Hepatocyte (in vitro differentiated cells): ENCODE results near the gene PLA2G12B. TPM values are rescaled to one million over a fixed set of nuclear protein-coding genes. Genes with fewer than 3 reads are reported as not detected.

Experiments used
- DNase-seq: peaks from one replicate; pipeline ENCODE4 v3.0.0-alpha.2; 2016; ENCODE audit warnings: low spot score
- H2AFZ ChIP-seq: fragments of 200-600 bp; sonication (generic); 2 replicates; pipeline ENCODE4 v1.6.0; 2016; ENCODE audit warnings: antibody characterized with exemption, mild to moderate bottlenecking
- H3K27ac ChIP-seq: fragments of 200-600 bp; sonication (generic); 2 replicates; pipeline ENCODE4 v1.5.1; 2016; ENCODE audit warnings: mild to moderate bottlenecking
- H3K27me3 ChIP-seq: fragments of 200-600 bp; sonication (generic); 2 replicates; pipeline ENCODE4 v1.6.1; 2016
- H3K36me3 ChIP-seq: fragments of 200-600 bp; sonication (generic); replicated peaks from 2 replicates; pipeline ENCODE4 v1.5.1; 2016; ENCODE audit warnings: low read depth; ENCODE audit not compliant: insufficient read depth
- H3K4me1 ChIP-seq: fragments of 200-600 bp; sonication (generic); 2 replicates; pipeline ENCODE4 v1.5.1; 2016; ENCODE audit warnings: mild to moderate bottlenecking, moderate library complexity; ENCODE audit not compliant: insufficient read depth
- H3K4me2 ChIP-seq: fragments of 200-600 bp; sonication (generic); 2 replicates; pipeline ENCODE4 v1.6.0; 2016
- H3K4me3 ChIP-seq: fragments of 200-600 bp; sonication (generic); 2 replicates; pipeline ENCODE4 v1.5.1; 2016; ENCODE audit warnings: mild to moderate bottlenecking
- H3K79me2 ChIP-seq: fragments of 200-600 bp; sonication (generic); 2 replicates; pipeline ENCODE4 v1.6.0; 2017; ENCODE audit warnings: mild to moderate bottlenecking
- H3K9me2 ChIP-seq: fragments of 200-600 bp; sonication (generic); replicated peaks from 2 replicates; pipeline ENCODE4 v1.6.0; 2017; ENCODE audit warnings: mild to moderate bottlenecking; ENCODE audit not compliant: insufficient read depth
- H3K9me3 ChIP-seq: fragments of 200-600 bp; sonication (generic); 2 replicates; pipeline ENCODE4 v1.5.1; 2016; ENCODE audit warnings: low read depth, mild to moderate bottlenecking
- H4K20me1 ChIP-seq: fragments of 200-600 bp; sonication (generic); 2 replicates; pipeline ENCODE4 v1.6.0; 2016; ENCODE audit warnings: mild to moderate bottlenecking; ENCODE audit not compliant: insufficient read depth, poor library complexity, severe bottlenecking
- CTCF ChIP-seq: fragments of 200-600 bp; sonication (generic); IDR thresholded peaks from 2 replicates; pipeline ENCODE4 v1.5.1; 2016; ENCODE audit warnings: antibody characterized with exemption, mild to moderate bottlenecking; ENCODE audit not compliant: poor library complexity
- EZH2 ChIP-seq: fragments of 200-600 bp; sonication (generic); IDR thresholded peaks from 2 replicates; pipeline ENCODE4 v1.6.1; 2016; ENCODE audit warnings: antibody characterized with exemption, mild to moderate bottlenecking, borderline replicate concordance
- EZH2phosphoT487 ChIP-seq: fragments of 200-600 bp; sonication (generic); IDR thresholded peaks from one replicate; pipeline ENCODE4 v1.6.1; 2018; ENCODE audit warnings: antibody characterized with exemption, mild to moderate bottlenecking, low read depth, moderate library complexity; ENCODE audit not compliant: unreplicated experiment, severe bottlenecking
- WGBS: methylation state at CpG from one replicate; pipeline ENCODE4 v1.1.6; 2016; ENCODE audit warnings: low lambda C conversion rate; ENCODE audit errors: missing lambda C conversion rate; 5-methylcytosine and 5-hydroxymethylcytosine counted together
- polyA plus RNA-seq: library from polyadenylated mRNA; unstranded; fragments of >200 nt; fragmentation: Nextera tagmentation; extraction: Ambion mirVana; gene quantifications from 2 replicates; pipeline ENCODE4 v1.2.1, GENCODE V29; 2016
- total RNA-seq: library from RNA; depleted of rRNA; stranded (reverse); fragments of >200 nt; gene quantifications from 2 replicates; pipeline ENCODE4 v1.2.3, GENCODE V29; 2014

Gene PLA2G12B
- total and polyA plus RNA-seq, 2 experiments from 2014 or later, result 21.1 to 39.9 TPM

GRCh38 chr10:72928798-72929197 lies 25.8 kb downstream of the PLA2G12B start:
- no peaks in the 10 kb centered on the region for H3K9me2 ChIP-seq
- H3K4me2 ChIP-seq, result no peak overlapping the region
- no peaks in the 10 kb centered on the region for H4K20me1 ChIP-seq
- no peaks in the 10 kb centered on the region for H3K36me3 ChIP-seq
- no peak overlapping the region for H2AFZ ChIP-seq
- no peak overlapping the region for H3K27ac ChIP-seq
- DNase-seq, result no peak
- no peak overlapping the region for H3K4me3 ChIP-seq
- TF ChIP-seq EZH2phosphoT487, result no peak
- no peak for TF ChIP-seq CTCF
- TF ChIP-seq EZH2, result no peak
- H3K27me3 ChIP-seq, result no peaks in the 10 kb centered on the region
- WGBS, result 93% methylated on average over 5 of the region's 5 CpGs
- no peaks in the 10 kb centered on the region for H3K4me1 ChIP-seq
- no peaks in the 10 kb centered on the region for H3K79me2 ChIP-seq
- H3K9me3 ChIP-seq, result no peaks in the 10 kb centered on the region

- Histone ChIP-seq H3K4me2 (no peak overlapping the region), H2AFZ (no peak overlapping the region), H3K79me2 (no peaks in the 10 kb centered on the region), H3K27me3 (no peaks in the 10 kb centered on the region), H3K36me3 (no peaks in the 10 kb centered on the region), H3K9me2 (no peaks in the 10 kb centered on the region), H3K9me3 (no peaks in the 10 kb centered on the region), H3K4me3 (no peak overlapping the region), H4K20me1 (no peaks in the 10 kb centered on the region), H3K4me1 (no peaks in the 10 kb centered on the region), H3K27ac (no peak overlapping the region)
- no peak for TF ChIP-seq CTCF
- TF ChIP-seq EZH2, result no peak
- no peak for TF ChIP-seq EZH2phosphoT487
- DNase-seq, result no peak
- 81% methylated on average over 5 of the region's 5 CpGs for WGBS
Observed at GRCh38 chr10:72927485-72927884, 27.1 kb downstream of the PLA2G12B start.

- no peaks in the 10 kb centered on the region for H3K9me3 ChIP-seq
Observed at GRCh38 chr10:72925951-72926465, 28.6 kb downstream of the PLA2G12B start.

More at GRCh38 chr10:72925951-72926465, 28.6 kb downstream of the PLA2G12B start:
- no peak for DNase-seq
- no peaks in the 10 kb centered on the region for H3K9me2 ChIP-seq
- H3K4me2 ChIP-seq, result no peak overlapping the region
- no peaks in the 10 kb centered on the region for H4K20me1 ChIP-seq
- no peak overlapping the region for H3K27ac ChIP-seq
- H3K27me3 ChIP-seq, result no peaks in the 10 kb centered on the region
- H3K4me1 ChIP-seq, result no peaks in the 10 kb centered on the region
- H3K4me3 ChIP-seq, result no peak overlapping the region
- H3K36me3 ChIP-seq, result no peaks in the 10 kb centered on the region
- WGBS, result 87% methylated on average over 3 of the region's 3 CpGs
- no peaks in the 10 kb centered on the region for H3K79me2 ChIP-seq
- TF ChIP-seq EZH2phosphoT487, result no peak
- no peak for TF ChIP-seq CTCF
- TF ChIP-seq EZH2, result no peak
- no peak overlapping the region for H2AFZ ChIP-seq
